HG02588 (cell line): ENCODE data around the gene ITGAV.
"Not testable (repeated sequence)": the region's sequence is repeated elsewhere in the genome, so short reads cannot be mapped to it uniquely, and the experiment has no call there.

Source experiments
- ATAC-seq: cut with Tn5 transposase; IDR thresholded peaks from one replicate; pipeline ENCODE4 v1.9.1; 2021; ENCODE audit warnings: mild to moderate bottlenecking, moderate library complexity; ENCODE audit not compliant: unreplicated experiment

The ITGAV gene

DNA sequence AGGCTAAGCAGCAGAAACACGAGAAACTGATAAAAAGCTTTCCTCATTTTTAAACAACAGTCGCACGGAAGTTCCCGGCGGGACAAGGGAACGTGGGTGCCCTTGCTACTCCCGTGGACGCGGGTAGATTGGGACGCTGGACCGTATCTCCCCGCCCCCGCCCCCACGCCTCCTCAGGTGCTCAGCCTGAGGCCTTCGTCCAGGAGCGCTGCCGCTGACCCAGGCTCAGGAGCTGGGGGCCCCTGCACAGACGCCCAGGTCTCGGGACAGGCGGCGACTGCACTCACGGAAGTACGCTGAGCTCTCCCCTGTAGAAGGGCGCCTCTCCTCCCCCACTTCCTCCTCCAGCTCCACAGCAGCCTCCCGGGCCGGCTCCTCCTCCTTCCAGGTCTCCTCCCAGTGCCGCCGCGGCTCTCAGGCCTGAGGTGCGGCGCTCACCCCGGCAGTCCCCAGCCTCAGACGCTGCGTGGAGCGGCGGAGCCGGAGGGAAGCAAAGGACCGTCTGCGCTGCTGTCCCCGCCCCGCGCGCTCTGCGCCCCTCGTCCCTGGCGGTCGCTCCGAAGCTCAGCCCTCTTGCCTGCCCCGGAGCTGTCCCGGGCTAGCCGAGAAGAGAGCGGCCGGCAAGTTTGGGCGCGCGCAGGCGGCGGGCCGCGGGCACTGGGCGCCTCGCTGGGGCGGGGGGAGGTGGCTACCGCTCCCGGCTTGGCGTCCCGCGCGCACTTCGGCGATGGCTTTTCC, at the start of gene ITGAV:
Gene ITGAV (plus strand): TSS at position 445 of the 738 bp plus-strand sequence. CDS start 283 bp downstream, at position 728.
- ATAC-seq, result peak; percentile 98

GRCh38 chr2:186540941-186541340, 48.9 kb upstream of the ITGAV start:
- ATAC-seq, result no peak

DNA sequence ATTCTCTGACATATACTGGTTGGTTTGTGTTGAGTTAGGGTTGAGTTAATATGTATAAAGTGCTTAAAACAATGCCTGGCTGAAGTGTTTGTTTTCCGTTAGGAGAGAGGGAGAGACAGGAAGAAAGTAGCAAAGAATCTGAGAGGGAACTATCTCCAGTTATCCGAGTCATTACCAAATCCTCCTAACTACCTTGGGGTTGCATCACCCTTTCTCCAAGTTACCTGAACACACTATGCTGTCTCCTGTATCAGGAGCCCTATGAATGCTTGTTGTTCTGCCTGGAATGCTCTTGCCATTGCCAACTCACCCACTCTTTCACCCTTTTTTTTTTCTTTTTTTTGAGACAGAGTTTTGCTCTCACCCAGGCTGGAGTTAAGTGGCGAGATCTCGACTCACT, 47.9 kb upstream of the ITGAV start:
- ATAC-seq, result no peak

GRCh38 chr2:186543561-186544131, 46.2 kb upstream of the ITGAV start:
- ATAC-seq, result no peak

GRCh38 chr2:186544255-186544675, 45.6 kb upstream of the ITGAV start:
- no peak for ATAC-seq

- no peak for ATAC-seq
These were observed 43.0 kb upstream of the ITGAV start for GRCh38 chr2:186546846-186547245.

DNA sequence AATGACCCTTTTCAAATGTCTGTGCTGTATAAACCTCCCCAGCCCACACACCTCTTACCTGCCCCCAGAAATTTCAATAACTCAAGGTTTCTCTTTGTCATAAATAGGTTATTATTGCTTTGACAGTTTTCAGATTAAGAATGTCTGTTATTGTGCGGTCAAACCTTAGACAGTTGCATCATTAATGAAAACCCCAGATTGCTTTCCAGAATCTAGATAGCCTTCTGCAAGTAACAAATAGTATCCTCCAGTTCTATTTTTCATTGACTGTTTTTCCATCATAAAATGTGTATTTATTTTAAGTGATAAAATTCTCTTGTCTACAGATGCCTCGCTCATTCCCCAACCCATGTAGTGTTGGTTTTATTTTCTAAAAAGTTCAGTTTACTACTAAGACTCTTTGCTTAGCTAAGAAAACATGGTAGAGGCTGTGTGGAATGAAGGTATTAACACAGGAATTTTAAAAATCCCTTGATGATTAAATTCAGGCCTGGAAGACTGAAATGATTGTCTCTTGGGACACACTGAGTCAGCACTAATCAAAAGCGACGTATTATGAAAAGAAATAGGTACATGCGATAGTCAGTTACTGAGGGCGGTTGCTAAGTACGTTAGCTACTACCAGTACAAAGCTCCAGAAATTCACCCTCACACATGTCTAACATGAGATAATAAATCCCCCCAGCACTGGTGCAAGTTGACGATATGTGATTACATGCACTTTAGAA, 38.4 kb upstream of the ITGAV start:
- ATAC-seq, result no peak

GRCh38 chr2:186554429-186554828, 35.4 kb upstream of the ITGAV start:
- ATAC-seq, result no peak

DNA sequence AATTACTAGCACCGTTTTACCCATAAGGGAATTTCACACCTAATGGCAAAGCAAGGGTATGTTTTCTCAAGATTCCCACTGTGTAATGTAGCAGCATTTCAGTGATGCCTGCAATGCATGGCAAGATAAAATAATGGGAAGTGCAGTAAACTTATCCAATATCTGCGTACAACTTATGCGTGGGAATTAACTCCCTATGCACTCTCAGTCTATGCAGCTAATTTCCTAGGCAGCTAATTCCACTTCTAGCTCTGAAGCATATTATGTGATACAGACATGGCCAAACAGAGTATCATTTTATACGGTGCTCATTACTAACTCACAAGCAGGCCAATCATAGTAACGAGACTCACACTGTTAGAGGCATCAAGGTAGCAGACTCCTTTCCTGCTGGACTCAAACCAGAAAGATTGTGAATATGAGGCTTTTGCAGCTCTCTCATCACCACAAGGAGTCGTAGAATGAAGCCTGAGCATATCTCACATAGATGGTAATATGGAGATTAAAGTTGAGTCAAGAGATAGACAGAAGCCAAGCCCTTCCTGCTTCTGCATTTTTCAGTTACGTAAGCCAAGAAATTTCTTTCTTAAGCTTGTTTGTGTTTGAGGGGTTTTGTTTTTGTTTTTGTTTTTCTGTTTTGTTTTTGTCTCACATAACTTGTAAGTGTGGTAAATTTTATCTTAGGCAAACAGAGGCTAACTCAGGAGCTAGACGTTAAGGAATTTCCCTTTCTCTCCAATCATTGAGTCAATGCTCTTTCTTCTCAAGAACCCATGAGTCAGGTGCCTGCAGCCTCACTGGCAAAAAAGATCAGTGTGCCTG, 34.8 kb upstream of the ITGAV start:
- ATAC-seq, result no peak

DNA sequence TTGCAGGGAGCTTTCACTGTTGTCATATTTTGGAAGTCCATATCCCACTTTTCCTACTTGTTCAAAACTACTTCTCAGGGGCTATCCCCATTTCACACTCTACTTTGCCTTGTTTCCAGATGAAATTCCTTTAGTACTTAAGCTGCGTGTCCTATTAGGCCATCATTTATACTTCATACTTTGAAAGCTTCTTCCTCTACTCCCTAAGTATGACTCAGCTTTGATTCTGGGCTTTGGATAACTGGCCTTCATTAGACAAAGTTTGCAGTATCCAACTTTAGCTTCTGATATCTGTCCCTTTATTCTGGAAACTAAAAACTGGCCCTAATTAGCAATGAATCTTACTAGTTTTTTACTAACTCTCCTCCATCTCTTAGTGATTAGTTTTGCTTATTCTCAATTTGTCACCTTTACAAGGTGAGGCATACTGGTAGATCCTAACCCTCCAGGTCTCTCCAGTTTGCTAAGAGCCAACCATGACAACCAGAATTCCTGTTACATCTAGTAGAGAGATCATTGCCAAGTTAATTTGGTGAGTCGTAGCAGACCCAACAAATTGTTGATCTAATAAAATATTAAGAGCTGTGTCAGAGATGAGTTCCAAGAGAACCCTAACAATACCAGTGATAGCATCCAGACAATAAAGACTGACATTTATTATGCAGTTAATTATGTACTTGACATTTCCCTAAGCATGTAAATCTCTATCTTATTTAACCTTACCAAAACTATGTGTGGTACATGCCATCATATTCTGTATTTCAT, 31.2 kb upstream of the ITGAV start:
- ATAC-seq, result no peak

DNA sequence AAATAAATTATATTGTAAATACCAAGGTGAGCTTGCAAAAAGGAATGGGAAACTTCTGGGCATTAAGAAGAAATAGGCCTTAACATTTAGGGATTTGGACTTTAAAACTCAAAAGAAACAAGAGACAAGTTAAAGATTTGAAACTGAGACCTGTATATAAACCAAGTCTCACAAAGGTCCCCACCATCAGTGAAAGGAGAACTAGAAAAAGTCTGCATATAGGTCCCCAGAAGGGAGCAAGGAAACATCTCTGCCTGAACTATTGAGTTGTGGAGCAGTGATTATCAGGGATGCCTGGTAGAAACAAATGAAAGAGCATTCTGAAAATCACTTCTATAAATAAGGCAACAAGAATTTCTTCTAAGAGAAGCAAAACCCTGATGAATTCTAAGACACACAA, 30.5 kb upstream of the ITGAV start:
- ATAC-seq, result no peak

DNA sequence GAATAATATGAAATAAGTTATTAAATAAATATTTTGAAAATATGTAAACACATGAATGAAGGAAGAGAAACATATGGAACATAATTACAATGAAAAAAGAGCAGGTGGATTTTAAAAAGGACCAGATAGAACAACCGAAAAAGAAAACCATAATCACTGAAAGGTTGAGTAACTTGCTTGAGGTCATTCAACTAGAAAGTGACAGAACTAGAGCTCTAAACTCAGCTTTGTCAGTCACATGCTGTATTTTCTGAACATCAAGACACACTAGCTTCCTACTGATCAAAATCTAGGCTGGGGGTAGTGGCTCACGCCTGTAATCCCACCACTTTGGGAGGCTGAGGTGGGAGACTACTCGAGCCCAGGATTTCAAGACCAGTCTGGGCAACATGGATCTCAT, 30.0 kb upstream of the ITGAV start:
- ATAC-seq, result no peak

DNA sequence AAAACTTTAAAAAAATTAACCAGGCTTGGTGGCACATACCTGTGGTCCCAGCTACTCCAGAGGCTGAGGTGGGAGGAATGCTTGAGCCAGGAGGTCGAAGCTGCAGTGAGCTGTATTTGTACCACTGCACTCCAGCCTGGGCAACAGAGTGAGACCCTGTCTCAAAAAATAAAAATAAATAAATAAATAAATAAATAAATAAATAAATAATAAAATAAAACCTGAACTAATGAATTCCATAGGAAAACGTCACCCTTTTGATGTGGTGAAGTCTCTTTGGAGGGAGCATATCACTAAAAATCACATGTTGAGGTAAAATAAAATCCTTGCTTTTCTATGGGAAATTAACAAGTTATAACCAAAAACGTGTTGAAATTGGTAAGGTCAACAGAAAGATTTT, 29.6 kb upstream of the ITGAV start:
- ATAC-seq, result no peak

GRCh38 chr2:186561467-186562208, 28.2 kb upstream of the ITGAV start:
- no peak for ATAC-seq

DNA sequence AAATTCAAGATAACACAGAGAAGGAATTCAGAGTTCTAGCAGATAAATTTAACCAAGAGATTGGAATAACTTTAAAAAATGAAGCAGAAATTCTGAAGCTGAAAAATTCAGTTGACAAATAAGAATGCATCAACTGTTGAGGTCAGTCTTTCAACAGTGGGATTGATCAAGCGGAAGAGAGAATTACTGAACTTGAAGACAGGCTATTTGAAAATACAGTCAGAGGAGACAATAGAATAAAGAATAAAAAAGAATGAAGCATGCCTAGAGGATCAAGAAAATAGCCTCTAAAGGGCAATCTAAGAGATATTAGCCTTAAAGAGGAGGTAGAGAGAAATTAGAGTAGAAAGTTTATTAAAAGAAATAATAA, 27.7 kb upstream of the ITGAV start:
- no peak for ATAC-seq

- not testable (repeated sequence) for ATAC-seq
These were observed 21.3 kb upstream of the ITGAV start for GRCh38 chr2:186568600-186568999.

- not testable (repeated sequence) for ATAC-seq
These were observed 20.7 kb upstream of the ITGAV start for GRCh38 chr2:186569127-186569526.

DNA sequence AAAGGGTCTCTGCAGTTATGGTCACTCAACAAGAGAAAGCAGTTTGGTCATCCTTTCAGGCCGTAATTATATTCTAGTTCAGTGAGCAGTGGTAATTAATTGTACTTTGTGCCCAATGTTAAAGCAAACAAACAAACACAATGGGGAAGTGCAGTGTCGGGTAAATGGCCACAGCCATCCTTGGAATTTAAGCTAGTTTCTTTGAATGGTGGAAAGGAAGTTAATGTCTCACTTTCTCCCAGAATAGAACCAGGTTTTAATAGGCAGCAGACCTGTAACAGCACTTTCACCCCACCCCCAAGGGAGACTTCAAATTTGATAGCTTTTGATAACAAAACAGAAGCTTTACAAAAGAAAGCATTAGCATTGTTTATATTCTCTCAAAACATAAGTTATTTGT, 20.0 kb upstream of the ITGAV start:
- ATAC-seq, result no peak

GRCh38 chr2:186570604-186571003, 19.3 kb upstream of the ITGAV start:
- ATAC-seq, result no peak

GRCh38 chr2:186572705-186573104, 17.2 kb upstream of the ITGAV start:
- no peak for ATAC-seq
